DND-41 (cell line): ENCODE measurements around the gene WFS1.

Experiments used
- ATAC-seq: fragments of 200-7000 bp; cut with Tn5 transposase; 3 replicates; pipeline ENCODE4 v1.9.1; 2021; ENCODE audit warnings: low read depth; ENCODE audit not compliant: insufficient read depth
- DNase-seq: peaks from one replicate; pipeline ENCODE4 v3.0.0-alpha.2; 2020
- H2AFZ ChIP-seq: 2 replicates; pipeline ENCODE4 v1.6.0; 2012; ENCODE audit warnings: low read depth, low read length
- H3K27ac ChIP-seq: 2 replicates; pipeline ENCODE4 v1.5.1; 2012; ENCODE audit warnings: low read length, inconsistent platforms
- H3K27me3 ChIP-seq: fragments of 200-600 bp; sonication (generic); 2 replicates; pipeline ENCODE4 v1.6.0; 2012; ENCODE audit warnings: low read length, mild to moderate bottlenecking, inconsistent platforms; ENCODE audit not compliant: insufficient read depth, poor library complexity
- H3K36me3 ChIP-seq: 2 replicates; pipeline ENCODE4 v1.5.1; 2012; ENCODE audit warnings: low read length, inconsistent platforms; ENCODE audit not compliant: insufficient read depth
- H3K4me1 ChIP-seq: 2 replicates; pipeline ENCODE4 v1.5.1; 2012; ENCODE audit warnings: mild to moderate bottlenecking, low read length; ENCODE audit not compliant: insufficient read depth
- H3K4me2 ChIP-seq: 2 replicates; pipeline ENCODE4 v1.6.0; 2012; ENCODE audit warnings: mild to moderate bottlenecking, moderate library complexity, low read length, inconsistent platforms; ENCODE audit not compliant: insufficient read depth
- H3K4me3 ChIP-seq, 2 experiments: fragments of 200-600 bp in 1 of 2; shearing (Covaris generic) in 1 of 2; 2 replicates each; pipeline ENCODE4 v1.5.1; 2012 to 2016; ENCODE audit warnings: inconsistent platforms in 2 of 2, low read length in 2 of 2, mild to moderate bottlenecking in 2 of 2, low read depth in 1 of 2, moderate library complexity in 1 of 2
- H3K79me2 ChIP-seq: 2 replicates; pipeline ENCODE4 v1.6.0; 2012; ENCODE audit warnings: low read length, inconsistent platforms; ENCODE audit not compliant: insufficient read depth
- H3K9ac ChIP-seq: 2 replicates; pipeline ENCODE4 v1.6.0; 2012; ENCODE audit warnings: low read depth, mild to moderate bottlenecking, inconsistent platforms, low read length, moderate library complexity
- H3K9me3 ChIP-seq: 2 replicates; pipeline ENCODE4 v1.5.1; 2012; ENCODE audit warnings: low read length, moderate library complexity, mild to moderate bottlenecking, inconsistent platforms; ENCODE audit not compliant: insufficient read depth, severe bottlenecking
- H4K20me1 ChIP-seq: 2 replicates; pipeline ENCODE4 v1.6.0; 2012; ENCODE audit warnings: low read length; ENCODE audit not compliant: insufficient read depth
- EZH2 ChIP-seq: IDR thresholded peaks from 3 replicates; pipeline ENCODE4 v1.6.1; 2012; ENCODE audit warnings: borderline replicate concordance, low read depth, mild to moderate bottlenecking, moderate library complexity, low read length, inconsistent platforms; ENCODE audit not compliant: severe bottlenecking
- TF ChIP-seq, protein P1 (sequence below): IDR thresholded peaks from 2 replicates; pipeline ENCODE4 v1.5.1; 2012; ENCODE audit warnings: borderline replicate concordance, low read length, moderate library complexity, mild to moderate bottlenecking; ENCODE audit not compliant: poor library complexity, severe bottlenecking; ENCODE audit errors: extremely low read depth

WFS1 gene

DNA sequence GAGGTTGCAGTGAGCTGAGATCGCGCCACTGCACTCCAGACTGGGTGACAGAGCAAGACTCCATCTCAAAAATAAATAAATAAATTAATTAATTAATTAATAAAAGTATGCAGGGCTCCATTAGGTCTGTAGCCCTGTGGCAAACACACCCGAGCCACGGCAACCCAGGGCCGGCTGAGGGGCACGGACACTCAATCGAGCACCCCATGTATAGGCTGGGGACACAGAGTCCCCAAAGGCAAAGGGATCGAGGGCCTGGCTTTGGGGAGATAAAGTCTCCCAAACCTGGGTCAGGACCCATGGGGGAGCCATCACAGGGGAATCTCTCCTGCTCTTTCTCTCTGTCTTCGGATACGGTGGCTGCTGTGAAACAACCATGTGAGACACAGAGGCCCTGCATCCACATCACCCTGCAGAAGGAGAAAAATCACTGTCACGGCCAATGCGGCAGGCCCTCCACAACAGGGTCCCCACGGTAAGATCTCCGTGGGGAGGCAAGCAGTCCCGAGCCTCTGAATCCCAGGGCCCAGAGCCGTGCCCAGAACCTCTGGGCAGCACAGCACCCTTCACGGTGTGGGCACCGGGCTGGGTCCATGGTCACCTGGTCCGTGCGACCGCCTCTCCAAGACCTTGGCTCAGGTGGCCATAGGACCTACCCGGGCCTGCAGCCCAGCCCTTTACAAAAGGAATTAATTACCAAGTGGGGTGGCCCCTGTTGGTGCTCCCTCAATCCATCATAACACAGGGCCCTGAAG is 81.8 kb downstream of the WFS1 start:
- no peak for ATAC-seq
- no peaks in the 10 kb centered on the region for H3K36me3 ChIP-seq
- H3K4me1 ChIP-seq, result no peaks in the 10 kb centered on the region
- peaks cover 7% of the 10 kb centered on the region for H3K27me3 ChIP-seq
- no peaks in the 10 kb centered on the region for H3K79me2 ChIP-seq
- no peaks in the 10 kb centered on the region for H3K9me3 ChIP-seq
- peaks cover 9% of the 10 kb centered on the region; the same call in 1 of the 2 replicates for H4K20me1 ChIP-seq
- no peak overlapping the region for H3K4me2 ChIP-seq
- no peak overlapping the region for H3K9ac ChIP-seq
- H3K27ac ChIP-seq, result no peak overlapping the region
- no peak overlapping the region for H3K4me3 ChIP-seq
- DNase-seq, result no peak
- no peak for TF ChIP-seq EZH2
- TF ChIP-seq, protein P1, sequence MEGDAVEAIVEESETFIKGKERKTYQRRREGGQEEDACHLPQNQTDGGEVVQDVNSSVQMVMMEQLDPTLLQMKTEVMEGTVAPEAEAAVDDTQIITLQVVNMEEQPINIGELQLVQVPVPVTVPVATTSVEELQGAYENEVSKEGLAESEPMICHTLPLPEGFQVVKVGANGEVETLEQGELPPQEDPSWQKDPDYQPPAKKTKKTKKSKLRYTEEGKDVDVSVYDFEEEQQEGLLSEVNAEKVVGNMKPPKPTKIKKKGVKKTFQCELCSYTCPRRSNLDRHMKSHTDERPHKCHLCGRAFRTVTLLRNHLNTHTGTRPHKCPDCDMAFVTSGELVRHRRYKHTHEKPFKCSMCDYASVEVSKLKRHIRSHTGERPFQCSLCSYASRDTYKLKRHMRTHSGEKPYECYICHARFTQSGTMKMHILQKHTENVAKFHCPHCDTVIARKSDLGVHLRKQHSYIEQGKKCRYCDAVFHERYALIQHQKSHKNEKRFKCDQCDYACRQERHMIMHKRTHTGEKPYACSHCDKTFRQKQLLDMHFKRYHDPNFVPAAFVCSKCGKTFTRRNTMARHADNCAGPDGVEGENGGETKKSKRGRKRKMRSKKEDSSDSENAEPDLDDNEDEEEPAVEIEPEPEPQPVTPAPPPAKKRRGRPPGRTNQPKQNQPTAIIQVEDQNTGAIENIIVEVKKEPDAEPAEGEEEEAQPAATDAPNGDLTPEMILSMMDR, result no peak
- no peak overlapping the region for H2AFZ ChIP-seq

DNA sequence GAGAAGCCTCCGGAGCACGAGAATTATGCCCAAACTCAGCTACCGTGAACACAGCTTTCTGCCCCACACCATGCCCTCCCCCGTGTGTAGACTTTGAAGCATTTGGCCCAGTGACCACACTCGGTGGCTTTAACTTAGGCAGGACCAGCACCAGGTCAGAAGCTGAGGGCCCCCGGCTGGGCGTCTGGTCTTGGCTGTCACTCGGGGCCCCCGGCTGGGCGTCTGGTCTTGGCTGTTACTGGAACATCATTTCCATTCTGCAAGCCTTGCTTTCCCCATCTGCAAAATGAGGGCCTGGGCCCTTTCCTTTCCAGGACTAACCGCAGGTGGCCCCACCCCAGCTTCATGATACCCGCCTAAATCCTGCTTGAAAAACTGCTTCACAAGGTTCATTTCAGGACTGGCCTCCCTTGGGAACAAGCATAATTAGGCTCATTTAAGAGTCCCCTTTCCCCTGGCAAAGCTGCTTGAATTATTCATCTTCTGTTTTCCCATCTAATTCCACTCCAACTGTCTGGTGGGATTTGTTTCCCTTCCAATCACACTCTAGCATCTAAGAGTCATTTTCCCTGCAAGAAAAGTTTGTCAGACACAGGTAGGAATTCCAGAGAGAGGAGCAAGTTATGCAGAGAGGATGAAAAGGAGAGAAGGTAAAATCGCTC is 82.5 kb downstream of the WFS1 start:
- Histone ChIP-seq H2AFZ (no peak overlapping the region), H3K9me3 (no peaks in the 10 kb centered on the region), H3K27me3 (peaks cover 7% of the 10 kb centered on the region), H3K4me2 (no peak overlapping the region), H3K36me3 (no peaks in the 10 kb centered on the region), H4K20me1 (peaks cover 9% of the 10 kb centered on the region; the same call in 1 of the 2 replicates), H3K4me1 (no peaks in the 10 kb centered on the region), H3K9ac (no peak overlapping the region), H3K79me2 (no peaks in the 10 kb centered on the region), H3K27ac (no peak overlapping the region), H3K4me3 (no peak overlapping the region)
- DNase-seq (no peak), ATAC-seq (no peak)
- TF ChIP-seq, protein P1, result no peak
- TF ChIP-seq EZH2, result no peak
